Lung microvascular endothelial cell (primary cell): ENCODE results near the gene DNM1L. TPM values are rescaled to one million over a fixed set of nuclear protein-coding genes. Genes with fewer than 3 reads are reported as not detected.
"Not testable (repeated sequence)": the region's sequence is repeated elsewhere in the genome, so short reads cannot be mapped to it uniquely, and the experiment has no call there.

Experiments
- DNase-seq, 2 donors: peaks; one replicate each; pipeline versions ENCODE4 v3.0.0 to v3.0.0-alpha.2; 2010; ENCODE audit warnings: low read depth in 2 of 2
- total RNA-seq: library from RNA; depleted of rRNA; stranded (reverse); fragments of >200 nt; gene quantifications from 2 replicates; pipeline ENCODE4 v1.2.1, GENCODE V29; 2014

Gene DNM1L
- total RNA-seq, 1 donor from 2014 or later: 61.9 TPM

GRCh38 chr12:32697445-32697844, 18.3 kb downstream of the DNM1L start:
- no peak for DNase-seq

GRCh38 chr12:32698285-32698684, 19.2 kb downstream of the DNM1L start:
- DNase-seq: peak in 1 of 2 donors; percentile 5

GRCh38 chr12:32699437-32699836, 20.3 kb downstream of the DNM1L start:
- not testable (repeated sequence) for DNase-seq

- no peak for DNase-seq
These were observed 23.4 kb downstream of the DNM1L start for GRCh38 chr12:32702473-32702872.

- DNase-seq: no peak
These were observed 23.8 kb downstream of the DNM1L start for GRCh38 chr12:32702946-32703345.

GRCh38 chr12:32705783-32706182, 26.7 kb downstream of the DNM1L start:
- DNase-seq: no peak

- DNase-seq: no peak
These were observed 27.4 kb downstream of the DNM1L start for GRCh38 chr12:32706335-32707024.

- DNase-seq: peak in 1 of 2 donors; percentile 83
These were observed 29.8 kb downstream of the DNM1L start for GRCh38 chr12:32708926-32709325.

- DNase-seq: no peak
These were observed 35.7 kb downstream of the DNM1L start for GRCh38 chr12:32714772-32715171.

GRCh38 chr12:32718926-32719325, 39.8 kb downstream of the DNM1L start:
- no peak for DNase-seq

GRCh38 chr12:32725308-32725707, 46.2 kb downstream of the DNM1L start:
- DNase-seq: not testable (repeated sequence)

GRCh38 chr12:32726286-32726685, 47.2 kb downstream of the DNM1L start:
- no peak for DNase-seq

GRCh38 chr12:32727237-32727636, 48.1 kb downstream of the DNM1L start:
- DNase-seq: peak in 1 of 2 donors; percentile 4

- DNase-seq: no peak
These were observed 55.9 kb downstream of the DNM1L start for GRCh38 chr12:32734952-32735351.

- no peak for DNase-seq
These were observed 57.3 kb downstream of the DNM1L start for GRCh38 chr12:32736445-32736844.

- DNase-seq: no peak
These were observed 58.6 kb downstream of the DNM1L start for GRCh38 chr12:32737715-32738114.

- DNase-seq: no peak
These were observed 60.2 kb downstream of the DNM1L start for GRCh38 chr12:32739279-32739678.

- DNase-seq: no peak
These were observed 63.0 kb downstream of the DNM1L start for GRCh38 chr12:32742133-32742532.

- DNase-seq: no peak
These were observed 64.2 kb downstream of the DNM1L start for GRCh38 chr12:32743264-32743663.

- no peak for DNase-seq
These were observed 74.5 kb downstream of the DNM1L start for GRCh38 chr12:32753605-32754004.

GRCh38 chr12:32754111-32754510, 75.0 kb downstream of the DNM1L start:
- DNase-seq: peak; percentile 10 to 40

- peak; percentile 83 to 96 for DNase-seq
These were observed 76.1 kb downstream of the DNM1L start for GRCh38 chr12:32755051-32755653.
